HG03039 (cell line): ENCODE data around the gene DPH7.
"Not testable (repeated sequence)": the region's sequence is repeated elsewhere in the genome, so short reads cannot be mapped to it uniquely, and the experiment has no call there.

ENCODE experiments used
- ATAC-seq: cut with Tn5 transposase; IDR thresholded peaks from one replicate; pipeline ENCODE4 v1.9.1; 2021; ENCODE audit warnings: mild to moderate bottlenecking, moderate library complexity; ENCODE audit not compliant: unreplicated experiment

The DPH7 gene

GRCh38 chr9:137521405-137521985, 57.2 kb downstream of the DPH7 start:
- ATAC-seq, result no peak

- ATAC-seq, result no peak
Observed at GRCh38 chr9:137520614-137521404, 57.9 kb downstream of the DPH7 start.

GRCh38 chr9:137519553-137519952, 59.2 kb downstream of the DPH7 start:
- no peak for ATAC-seq

- ATAC-seq, result not testable (repeated sequence)
Observed at GRCh38 chr9:137518661-137519459, 59.9 kb downstream of the DPH7 start.

GRCh38 chr9:137516144-137516917, 62.4 kb downstream of the DPH7 start:
- ATAC-seq, result no peak

GRCh38 chr9:137515338-137515724, 63.4 kb downstream of the DPH7 start:
- no peak for ATAC-seq

GRCh38 chr9:137514691-137515337, 63.9 kb downstream of the DPH7 start:
- ATAC-seq, result no peak

- ATAC-seq, result not testable (repeated sequence)
Observed at GRCh38 chr9:137513801-137514570, 64.7 kb downstream of the DPH7 start.

- ATAC-seq, result not testable (repeated sequence)
Observed at GRCh38 chr9:137513136-137513535, 65.6 kb downstream of the DPH7 start.

- no peak for ATAC-seq
Observed at GRCh38 chr9:137511758-137512463, 66.8 kb downstream of the DPH7 start.

GRCh38 chr9:137511126-137511525, 67.6 kb downstream of the DPH7 start:
- ATAC-seq, result not testable (repeated sequence)

GRCh38 chr9:137509198-137509597, 69.5 kb downstream of the DPH7 start:
- no peak for ATAC-seq

GRCh38 chr9:137506702-137507171, 72.0 kb downstream of the DPH7 start:
- no peak for ATAC-seq

- no peak for ATAC-seq
Observed at GRCh38 chr9:137506274-137506673, 72.5 kb downstream of the DPH7 start.

- no peak for ATAC-seq
Observed at GRCh38 chr9:137505421-137506140, 73.1 kb downstream of the DPH7 start.
